Measurements from ENCODE around the gene GCNT3. TPM values are rescaled to one million over a fixed set of nuclear protein-coding genes. Genes with fewer than 3 reads are reported as not detected.
A peak's percentile ranks its signal among the peaks of the same experiment; 100 is the strongest.
"Not testable (repeated sequence)": the region's sequence is repeated elsewhere in the genome, so short reads cannot be mapped to it uniquely, and the experiment has no call there.

GCNT3 gene
- polyA plus RNA-seq, 1 donor: 0.23 TPM

DNA sequence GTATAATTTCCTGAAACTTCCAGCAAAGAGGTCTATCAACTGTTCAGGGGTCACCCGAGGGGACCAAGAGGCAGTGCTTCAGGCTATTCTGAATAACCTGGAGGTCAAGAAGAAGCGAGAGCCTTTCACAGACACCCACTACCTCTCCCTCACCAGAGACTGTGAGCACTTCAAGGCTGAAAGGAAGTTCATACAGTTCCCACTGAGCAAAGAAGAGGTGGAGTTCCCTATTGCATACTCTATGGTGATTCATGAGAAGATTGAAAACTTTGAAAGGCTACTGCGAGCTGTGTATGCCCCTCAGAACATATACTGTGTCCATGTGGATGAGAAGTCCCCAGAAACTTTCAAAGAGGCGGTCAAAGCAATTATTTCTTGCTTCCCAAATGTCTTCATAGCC, 6.8 kb downstream of the GCNT3 start:
- DNase-seq (ENCODE audit: low read depth): no peak

- no peak for DNase-seq (ENCODE audit: low read depth)
Measured at GRCh38 chr15:59622289-59622688, 10.7 kb downstream of the GCNT3 start.

DNA sequence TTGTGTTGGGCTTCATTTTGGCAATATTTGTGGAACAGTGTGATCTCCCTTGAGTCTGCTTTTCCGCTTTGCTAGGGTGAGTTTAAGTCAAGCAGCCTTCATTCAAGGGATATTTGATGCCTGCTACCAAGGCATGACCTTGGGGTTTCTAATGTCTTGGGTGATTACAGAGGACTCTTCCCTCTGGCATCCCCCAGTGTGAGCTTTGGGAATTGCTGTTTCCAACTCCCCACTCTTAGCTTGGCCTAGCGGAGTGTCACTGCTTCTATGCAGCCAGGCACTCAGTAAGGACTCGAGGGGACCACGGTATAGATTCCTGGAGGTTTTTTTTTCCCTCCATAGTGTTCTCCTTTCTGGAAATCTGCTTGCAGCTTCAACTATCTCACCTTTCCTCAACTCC, 21.1 kb downstream of the GCNT3 start:
- no peak for DNase-seq (ENCODE audit: low read depth)

- no peak for DNase-seq (ENCODE audit: low read depth)
Measured at GRCh38 chr15:59636184-59636583, 24.6 kb downstream of the GCNT3 start.

GRCh38 chr15:59637507-59637906, 25.9 kb downstream of the GCNT3 start:
- DNase-seq (ENCODE audit: low read depth): not testable (repeated sequence)

DNA sequence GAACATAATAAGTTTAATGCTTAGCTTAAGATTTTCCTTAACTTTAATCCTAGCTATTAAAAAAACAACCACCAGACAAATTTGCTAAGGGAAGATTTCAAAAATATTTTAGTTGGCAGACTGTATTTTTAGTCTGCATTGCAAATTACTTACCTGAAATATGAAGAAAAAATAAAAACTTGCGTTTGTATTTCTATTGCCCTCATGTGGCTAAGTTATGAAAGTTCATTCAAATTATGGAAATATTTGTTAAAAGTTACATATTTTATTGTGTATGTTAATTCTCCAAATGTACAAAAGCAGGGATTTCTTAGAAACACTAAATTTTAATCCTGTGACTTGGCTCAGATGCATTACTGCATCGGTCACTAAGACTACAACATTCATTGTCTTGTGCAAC, 30.8 kb downstream of the GCNT3 start:
- DNase-seq (ENCODE audit: low read depth): no peak

DNA sequence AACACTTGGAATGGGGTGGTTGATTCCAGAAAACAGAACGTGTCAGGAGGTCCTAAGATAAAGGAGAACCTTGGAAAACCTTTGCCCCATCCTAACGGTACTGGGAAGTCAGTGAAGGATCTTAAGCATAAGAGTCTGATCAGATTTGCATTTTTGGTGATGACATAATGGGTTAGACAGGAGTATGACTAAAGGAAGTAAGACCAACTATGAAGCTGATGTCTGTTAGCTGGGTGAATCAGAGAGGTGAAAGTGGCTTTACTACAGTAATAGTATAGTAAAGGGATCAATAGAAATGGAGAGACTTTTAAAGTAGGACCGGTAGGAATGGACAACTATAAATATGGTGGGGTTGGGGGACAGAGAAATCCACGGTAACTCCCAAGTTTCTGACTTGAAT, 33.2 kb downstream of the GCNT3 start:
- DNase-seq (ENCODE audit: low read depth): no peak

GRCh38 chr15:59645812-59646211, 34.2 kb downstream of the GCNT3 start:
- not testable (repeated sequence) for DNase-seq (ENCODE audit: low read depth)

GRCh38 chr15:59646277-59646676, 34.7 kb downstream of the GCNT3 start:
- DNase-seq (ENCODE audit: low read depth): no peak

DNA sequence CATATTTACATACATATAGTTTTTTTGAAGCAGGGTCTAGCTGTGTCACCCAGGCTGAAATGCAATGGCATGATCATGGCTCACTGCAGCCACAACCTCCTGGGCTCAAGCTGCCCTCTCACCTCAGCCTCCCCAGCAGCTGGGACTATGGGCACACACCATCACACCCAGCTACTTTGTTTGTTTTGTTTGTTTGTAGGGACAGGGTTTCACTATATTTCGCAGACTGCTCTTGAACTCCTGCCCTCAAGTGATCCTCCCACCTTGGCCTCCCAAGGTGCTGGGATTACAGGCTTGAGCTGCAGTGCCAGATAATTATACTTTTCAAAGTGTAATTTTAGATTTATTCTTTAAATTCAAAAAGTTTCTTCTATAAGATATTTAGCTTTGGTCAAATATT, 35.5 kb downstream of the GCNT3 start:
- DNase-seq (ENCODE audit: low read depth): no peak

- DNase-seq (ENCODE audit: low read depth): no peak
Measured at GRCh38 chr15:59649603-59650002, 38.0 kb downstream of the GCNT3 start.

- no peak for DNase-seq (ENCODE audit: low read depth)
Measured at GRCh38 chr15:59654046-59654445, 42.5 kb downstream of the GCNT3 start.

DNA sequence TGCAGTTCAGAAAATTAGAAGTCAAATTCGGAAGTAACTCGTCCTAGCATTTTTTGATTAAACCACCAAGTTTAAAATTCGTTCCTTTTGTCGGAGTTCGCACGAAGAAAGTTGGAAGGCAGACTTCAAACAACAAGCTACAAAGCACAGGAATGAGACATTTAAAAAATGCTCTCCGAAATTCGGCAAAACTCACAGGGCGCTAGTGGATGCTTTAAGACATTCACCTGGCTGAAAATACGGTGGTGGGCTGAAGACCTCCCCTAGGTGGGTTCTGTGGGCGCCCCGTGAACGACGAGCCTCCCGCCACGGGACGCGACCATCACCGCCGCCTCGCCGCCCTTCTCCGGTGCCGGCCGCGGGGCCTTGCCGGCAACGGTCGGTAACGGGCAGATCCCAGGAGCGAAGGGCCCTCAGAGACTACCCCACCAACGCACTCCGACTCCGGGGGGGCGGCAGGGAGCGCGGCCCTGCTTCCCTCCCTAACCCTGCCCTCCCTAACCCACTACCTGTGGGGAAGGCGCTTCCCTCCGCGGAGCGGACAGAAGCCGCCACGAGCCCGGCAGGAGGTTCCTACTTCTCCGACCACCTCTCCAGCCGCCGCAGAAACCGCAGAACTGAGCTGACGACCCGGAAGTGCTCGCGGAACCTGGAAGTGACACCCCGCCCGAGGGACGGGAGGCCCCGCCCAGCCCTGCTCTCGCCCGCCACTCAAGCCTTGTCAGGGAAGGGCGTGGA, 45.5 kb downstream of the GCNT3 start, which contains the start of gene GTF2A2:
GTF2A2 (minus strand) TSS at position 619 of the 738 bp plus-strand sequence. CDS start 5,238 bp downstream, outside the sequence.
- peak; percentile 86 for DNase-seq (ENCODE audit: low read depth)

GRCh38 chr15:59657635-59658125, 46.1 kb downstream of the GCNT3 start:
- DNase-seq (ENCODE audit: low read depth): no peak

DNA sequence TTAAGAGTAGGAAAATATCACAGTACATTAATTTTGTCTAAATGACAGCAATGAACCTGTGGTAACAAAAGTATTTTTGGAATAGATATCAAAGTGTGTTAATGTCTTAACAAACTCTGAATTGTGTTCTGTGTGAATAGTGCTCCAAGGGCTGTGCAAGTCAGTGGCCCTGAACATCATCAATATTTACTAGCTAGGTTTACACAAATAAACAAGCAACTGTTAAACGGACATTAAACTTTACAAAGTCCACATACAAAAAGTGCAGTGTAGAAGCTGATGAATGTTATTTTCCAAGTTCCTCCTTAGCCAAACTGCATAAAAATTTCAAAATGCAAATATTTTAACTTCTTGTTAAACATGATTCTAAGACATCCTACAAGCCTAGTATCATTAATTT, 47.8 kb downstream of the GCNT3 start:
- no peak for DNase-seq (ENCODE audit: low read depth)

- peak; percentile 91 for DNase-seq (ENCODE audit: low read depth)
Measured at GRCh38 chr15:59662260-59662659, 50.7 kb downstream of the GCNT3 start.

- no peak for DNase-seq (ENCODE audit: low read depth)
Measured at GRCh38 chr15:59668556-59668955, 57.0 kb downstream of the GCNT3 start.

Other genes with a start within 250 kb of the GCNT3 start
- 32.9 TPM for gene MYO1E, start 238.9 kb upstream of the GCNT3 start, polyA plus RNA-seq (ENCODE audit: insufficient read length)
- 1.4 TPM for gene FAM81A, start 173.6 kb upstream of the GCNT3 start, polyA plus RNA-seq (ENCODE audit: insufficient read length)
- gene GTF2A2, start 45.7 kb downstream of the GCNT3 start, polyA plus RNA-seq (ENCODE audit: insufficient read length): 87.0 TPM
- 44.4 TPM for gene BNIP2, start 77.5 kb downstream of the GCNT3 start, polyA plus RNA-seq (ENCODE audit: insufficient read length)